Peyer's patch (tissue), 4 donors: ENCODE results near the gene CREG1.

Experiments
- POLR2A ChIP-seq, 2 donors: fragments of 450-650 bp; IDR thresholded peaks; one replicate each; pipeline ENCODE4 v1.5.1; 2017; ENCODE audit warnings: antibody characterized with exemption in 2 of 2, mild to moderate bottlenecking in 2 of 2, moderate library complexity in 2 of 2
- TF ChIP-seq, protein P1 (sequence below), 6 experiments: fragments of 450-650 bp in 4 of 6; fragments of 200-600 bp in 2 of 6; sonication (generic) in 1 of 6; IDR thresholded peaks; one replicate each; pipeline ENCODE4 v1.5.1; 2017 to 2019; ENCODE audit warnings: antibody characterized with exemption in 6 of 6, mild to moderate bottlenecking in 3 of 6, moderate library complexity in 1 of 6

DNA sequence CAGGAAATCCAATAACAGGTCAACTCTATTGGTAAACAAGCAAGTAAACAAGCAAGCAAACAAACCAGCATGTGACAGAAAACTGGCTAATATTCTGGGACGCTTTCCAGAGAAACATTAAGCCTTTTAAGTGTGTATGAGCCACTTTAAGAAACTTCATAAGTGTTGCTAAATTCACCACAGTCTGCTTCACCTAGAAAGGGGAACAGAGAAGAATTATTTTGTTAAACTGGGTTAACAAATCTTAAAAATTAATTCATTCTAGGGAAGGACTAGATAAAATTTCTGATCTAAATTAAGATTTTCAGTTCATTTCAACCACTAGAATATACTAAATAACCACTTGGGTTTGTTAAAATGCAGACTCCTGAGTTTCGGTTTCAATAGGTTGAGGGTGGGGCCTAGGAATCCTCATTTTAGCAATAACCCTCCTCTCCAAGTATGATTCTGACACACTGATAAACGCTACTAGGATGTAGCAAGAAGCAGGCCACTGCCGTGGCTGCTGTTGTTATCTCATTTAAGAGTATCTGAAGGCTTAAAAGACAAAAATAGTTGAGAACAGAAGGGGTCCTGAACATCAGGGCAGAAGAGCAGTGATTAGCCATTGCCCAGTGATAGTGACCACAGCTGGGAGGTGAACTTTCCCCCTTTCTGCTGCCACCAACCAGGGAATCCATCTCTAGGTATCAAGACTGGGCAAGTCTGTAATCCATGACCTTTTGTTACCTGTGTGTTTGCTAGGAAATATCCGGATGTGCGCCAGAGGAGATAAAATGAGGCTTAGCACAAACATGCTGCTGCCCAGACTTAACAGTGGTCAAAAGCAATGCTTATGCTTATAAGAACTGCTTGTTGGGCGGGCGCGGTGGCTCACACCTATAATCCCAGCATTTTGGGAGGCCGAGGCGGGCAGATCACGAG lies 11.2 kb downstream of the CREG1 start:
- TF ChIP-seq POLR2A (IDR thresholded peaks at IDR 0.05) = no peak
- TF ChIP-seq, protein P1, sequence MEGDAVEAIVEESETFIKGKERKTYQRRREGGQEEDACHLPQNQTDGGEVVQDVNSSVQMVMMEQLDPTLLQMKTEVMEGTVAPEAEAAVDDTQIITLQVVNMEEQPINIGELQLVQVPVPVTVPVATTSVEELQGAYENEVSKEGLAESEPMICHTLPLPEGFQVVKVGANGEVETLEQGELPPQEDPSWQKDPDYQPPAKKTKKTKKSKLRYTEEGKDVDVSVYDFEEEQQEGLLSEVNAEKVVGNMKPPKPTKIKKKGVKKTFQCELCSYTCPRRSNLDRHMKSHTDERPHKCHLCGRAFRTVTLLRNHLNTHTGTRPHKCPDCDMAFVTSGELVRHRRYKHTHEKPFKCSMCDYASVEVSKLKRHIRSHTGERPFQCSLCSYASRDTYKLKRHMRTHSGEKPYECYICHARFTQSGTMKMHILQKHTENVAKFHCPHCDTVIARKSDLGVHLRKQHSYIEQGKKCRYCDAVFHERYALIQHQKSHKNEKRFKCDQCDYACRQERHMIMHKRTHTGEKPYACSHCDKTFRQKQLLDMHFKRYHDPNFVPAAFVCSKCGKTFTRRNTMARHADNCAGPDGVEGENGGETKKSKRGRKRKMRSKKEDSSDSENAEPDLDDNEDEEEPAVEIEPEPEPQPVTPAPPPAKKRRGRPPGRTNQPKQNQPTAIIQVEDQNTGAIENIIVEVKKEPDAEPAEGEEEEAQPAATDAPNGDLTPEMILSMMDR (IDR thresholded peaks at IDR 0.05) = no peak
